ACC112 (cell line): ENCODE measurements around the gene ARHGEF6.
A peak's percentile ranks its signal among the peaks of the same experiment; 100 is the strongest.

ENCODE experiments used
- H2AFZ ChIP-seq: fragments of 200-600 bp; sonication (generic); one replicate; pipeline ENCODE4 v1.6.0; 2017; ENCODE audit warnings: antibody characterized with exemption, low read length; ENCODE audit not compliant: unreplicated experiment
- H3K27ac ChIP-seq: fragments of 200-600 bp; sonication (generic); 2 replicates; pipeline ENCODE4 v1.5.1; 2014; ENCODE audit warnings: low read depth, mild to moderate bottlenecking, antibody characterized with exemption, low read length, moderate library complexity
- H3K27me3 ChIP-seq: fragments of 200-600 bp; sonication (generic); 2 replicates; pipeline ENCODE4 v1.6.1; 2014; ENCODE audit warnings: mild to moderate bottlenecking, antibody characterized with exemption, low read length, moderate library complexity, mixed read lengths; ENCODE audit not compliant: insufficient read depth
- H3K36me3 ChIP-seq: fragments of 200-600 bp; sonication (generic); 2 replicates; pipeline ENCODE4 v1.6.1; 2016; ENCODE audit warnings: mild to moderate bottlenecking, antibody characterized with exemption, low read length, moderate library complexity, mixed read lengths; ENCODE audit not compliant: insufficient read depth
- H3K4me1 ChIP-seq: fragments of 200-600 bp; sonication (generic); one replicate; pipeline ENCODE4 v1.6.1; 2016; ENCODE audit warnings: low read length, mixed read lengths; ENCODE audit not compliant: insufficient read depth, unreplicated experiment, control insufficient read depth
- H3K4me3 ChIP-seq: fragments of 200-600 bp; sonication (generic); 2 replicates; pipeline ENCODE4 v1.5.1; 2014; ENCODE audit warnings: mild to moderate bottlenecking, low read depth, low read length
- H3K79me2 ChIP-seq: fragments of 200-600 bp; sonication (generic); one replicate; pipeline ENCODE4 v1.6.0; 2016; ENCODE audit warnings: low read length; ENCODE audit not compliant: control insufficient read depth, unreplicated experiment, insufficient read depth

ARHGEF6 gene

DNA sequence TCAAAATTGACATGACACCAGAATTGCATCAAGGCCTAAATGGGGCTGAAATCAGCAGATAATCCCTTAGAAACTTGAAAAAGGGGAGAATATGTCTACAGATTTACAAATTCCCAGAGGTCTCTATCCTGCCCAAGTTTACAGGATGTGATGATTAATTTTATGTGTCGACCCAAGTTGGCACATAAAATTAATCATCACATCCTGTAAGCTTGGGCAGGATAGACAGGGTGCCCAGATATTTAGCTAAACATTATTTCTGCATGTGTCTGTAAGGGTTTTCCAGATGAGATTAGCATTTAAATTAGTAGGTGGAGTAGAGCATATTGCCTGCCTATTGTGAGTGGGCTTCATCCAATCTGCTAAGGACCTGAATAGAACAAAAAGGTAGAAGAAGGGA lies 52.3 kb downstream of the ARHGEF6 start:
- Histone ChIP-seq H3K4me3 (no peak overlapping the region), H3K27me3 (no peaks in the 10 kb centered on the region), H3K27ac (no peak overlapping the region), H3K36me3 (no peaks in the 10 kb centered on the region), H2AFZ (no peak overlapping the region), H3K79me2 (no peaks in the 10 kb centered on the region), H3K4me1 (peaks cover 3% of the 10 kb centered on the region)

DNA sequence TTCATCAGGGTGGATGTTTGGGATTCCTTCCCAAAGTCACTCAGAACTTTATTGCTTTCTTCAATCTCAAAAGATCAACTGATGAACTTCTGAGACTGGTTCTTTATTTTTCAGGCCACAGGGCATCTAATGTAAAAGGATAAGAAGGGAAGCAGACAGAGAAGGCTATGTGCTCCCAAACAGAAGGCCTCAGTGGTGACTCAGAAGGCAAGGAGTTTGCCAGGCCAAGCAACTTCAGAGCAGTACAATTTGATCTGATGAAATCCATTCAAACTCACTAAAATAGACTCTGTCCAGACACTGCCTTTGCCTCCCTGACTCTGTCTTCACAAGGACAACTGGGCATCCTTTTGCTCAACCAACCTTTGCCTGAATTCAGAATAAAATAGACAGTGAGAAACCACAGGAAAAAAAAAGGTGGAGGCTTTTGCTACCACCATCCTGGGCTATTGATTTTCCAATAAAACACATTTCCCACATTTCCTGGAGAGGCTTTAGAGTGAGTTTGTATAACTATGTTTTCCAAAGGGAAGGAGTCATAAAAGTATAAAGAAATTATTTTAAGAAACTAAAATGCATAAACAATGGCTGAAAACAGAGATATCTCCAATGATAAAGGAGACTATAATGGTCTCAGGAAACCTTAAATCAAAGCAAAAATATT lies 55.2 kb downstream of the ARHGEF6 start:
- Histone ChIP-seq H3K4me1 (peaks cover 3% of the 10 kb centered on the region), H3K27ac (peak overlapping the region; percentile 32), H3K79me2 (no peaks in the 10 kb centered on the region), H2AFZ (peak overlapping the region; percentile 14), H3K4me3 (no peak overlapping the region), H3K36me3 (no peaks in the 10 kb centered on the region), H3K27me3 (no peaks in the 10 kb centered on the region)

DNA sequence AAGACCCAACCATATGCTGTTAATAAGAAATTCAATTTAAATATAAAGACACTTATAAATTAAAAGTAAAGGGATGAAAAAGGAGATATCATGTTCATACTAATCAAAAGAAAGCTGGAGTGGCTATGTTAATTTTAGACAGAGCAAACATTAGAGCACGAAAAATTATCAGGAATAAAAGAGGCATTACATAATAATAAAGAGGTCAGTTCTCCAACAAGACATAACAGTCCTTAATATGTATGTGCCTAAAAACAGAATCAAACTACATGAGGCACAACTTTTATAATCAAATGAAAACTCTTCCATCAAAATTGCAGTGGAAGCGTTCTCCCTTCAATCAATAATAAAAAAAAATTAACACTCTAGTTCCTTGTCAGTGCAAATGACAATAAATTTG lies 62.6 kb downstream of the ARHGEF6 start:
- no peaks in the 10 kb centered on the region for H3K27me3 ChIP-seq
- no peaks in the 10 kb centered on the region for H3K79me2 ChIP-seq
- H3K4me3 ChIP-seq: no peak overlapping the region
- no peaks in the 10 kb centered on the region for H3K36me3 ChIP-seq
- H3K27ac ChIP-seq: no peak overlapping the region
- H3K4me1 ChIP-seq: peaks cover 10% of the 10 kb centered on the region
- H2AFZ ChIP-seq: no peak overlapping the region

DNA sequence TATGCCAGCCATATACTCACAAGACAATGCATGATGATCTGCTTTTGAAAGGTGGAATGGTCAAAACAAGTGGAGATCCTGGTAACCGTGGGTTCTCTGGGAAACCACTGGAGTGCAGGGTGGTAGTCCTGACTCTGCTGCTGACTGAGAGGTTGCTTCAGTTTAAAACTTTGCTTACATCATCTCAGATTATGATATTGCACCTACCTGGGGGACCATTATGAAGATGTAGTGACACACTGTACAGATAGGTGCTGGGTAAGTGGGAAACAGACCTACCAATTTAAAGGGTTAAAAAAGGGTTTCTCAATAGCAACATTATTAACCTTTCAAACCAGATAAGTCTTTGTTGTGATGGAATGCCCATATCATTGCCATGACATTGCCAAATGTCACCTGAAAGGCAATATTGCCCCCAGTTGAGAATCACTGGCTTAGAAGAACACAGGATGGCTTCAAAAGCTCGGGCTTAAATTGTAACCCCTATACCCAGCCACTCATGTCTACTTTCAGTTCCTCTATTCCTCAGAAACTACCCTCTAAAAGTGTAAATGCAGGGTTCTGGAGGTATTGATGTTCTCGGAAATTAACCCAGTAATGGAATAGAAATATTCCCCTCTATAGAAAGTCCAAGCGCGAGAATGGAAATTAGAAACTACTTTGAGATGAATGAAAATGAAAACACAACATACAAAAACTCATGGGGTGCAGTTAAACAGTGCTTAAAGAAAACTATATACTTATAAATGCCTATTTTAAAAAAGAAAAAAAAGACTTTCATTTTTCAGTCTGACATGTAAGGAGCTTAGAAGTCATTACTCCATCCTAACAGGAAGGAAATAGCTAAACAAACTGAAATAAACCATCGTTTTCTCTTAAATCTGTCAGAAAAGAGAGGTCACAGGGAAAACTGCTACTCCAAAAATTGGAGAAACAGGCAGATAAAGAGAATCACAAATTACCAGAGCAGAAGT lies 65.8 kb downstream of the ARHGEF6 start:
- no peak overlapping the region for H2AFZ ChIP-seq
- no peak overlapping the region for H3K4me3 ChIP-seq
- peaks cover 19% of the 10 kb centered on the region for H3K4me1 ChIP-seq
- H3K79me2 ChIP-seq: no peaks in the 10 kb centered on the region
- H3K36me3 ChIP-seq: no peaks in the 10 kb centered on the region
- no peaks in the 10 kb centered on the region for H3K27me3 ChIP-seq
- H3K27ac ChIP-seq: no peak overlapping the region

DNA sequence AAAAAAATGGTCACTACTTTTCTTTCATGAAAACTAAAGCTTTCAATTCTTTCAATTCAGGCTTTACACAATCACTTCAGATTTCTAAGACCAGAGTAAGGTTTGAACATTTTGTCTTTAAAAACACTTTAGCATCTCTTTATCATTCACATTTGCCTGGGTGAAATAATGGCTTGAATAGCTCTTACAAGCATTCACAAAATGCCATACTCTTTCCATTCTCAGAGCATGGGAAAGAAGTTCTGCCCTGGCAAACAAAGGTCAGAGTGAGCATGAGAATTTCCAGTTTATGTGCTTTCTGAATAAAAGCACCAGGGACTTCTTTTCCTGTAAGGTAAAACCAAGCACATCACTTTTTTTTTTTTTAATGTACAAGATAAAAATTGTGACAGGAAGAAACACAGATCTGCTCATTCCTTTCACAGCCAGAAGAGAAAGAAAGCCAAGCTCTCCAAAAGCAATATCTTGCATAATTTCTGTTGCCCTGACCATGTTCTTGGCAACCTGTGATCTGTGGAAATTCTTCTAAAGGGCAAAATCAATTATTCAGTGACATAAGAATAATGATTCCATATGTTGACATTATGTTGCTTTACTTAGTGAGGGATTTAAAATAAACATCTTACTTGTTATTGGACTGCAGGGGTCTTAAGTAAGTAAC lies 68.0 kb downstream of the ARHGEF6 start:
- no peaks in the 10 kb centered on the region for H3K36me3 ChIP-seq
- H3K27me3 ChIP-seq: no peaks in the 10 kb centered on the region
- no peak overlapping the region for H3K4me3 ChIP-seq
- H3K4me1 ChIP-seq: peaks cover 19% of the 10 kb centered on the region
- no peaks in the 10 kb centered on the region for H3K79me2 ChIP-seq
- no peak overlapping the region for H2AFZ ChIP-seq
- no peak overlapping the region for H3K27ac ChIP-seq

DNA sequence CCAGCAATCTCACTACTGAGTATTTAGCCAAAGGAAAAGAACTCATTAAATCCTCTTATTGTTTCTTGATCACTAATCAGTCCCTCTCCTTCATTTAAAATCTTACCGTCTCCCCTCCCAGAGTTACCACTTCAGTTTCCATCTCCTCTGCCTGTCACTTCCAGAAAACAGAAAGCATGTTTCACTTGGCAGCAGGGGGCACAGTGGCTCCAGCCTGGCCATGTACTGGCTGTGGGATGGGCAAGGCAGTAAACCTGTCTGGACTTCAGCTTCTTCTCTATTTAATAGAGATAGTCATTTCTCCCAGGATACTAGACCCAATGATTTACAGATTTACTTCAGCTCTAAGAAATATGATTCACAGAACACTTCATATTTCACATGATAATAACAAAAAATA lies 69.6 kb downstream of the ARHGEF6 start:
- Histone ChIP-seq H3K79me2 (no peaks in the 10 kb centered on the region), H2AFZ (peak overlapping the region; percentile 22), H3K27ac (peak overlapping the region; percentile 93), H3K4me1 (peaks cover 13% of the 10 kb centered on the region), H3K27me3 (no peaks in the 10 kb centered on the region), H3K36me3 (no peaks in the 10 kb centered on the region), H3K4me3 (no peak overlapping the region; the same call in 1 of the 2 replicates)

DNA sequence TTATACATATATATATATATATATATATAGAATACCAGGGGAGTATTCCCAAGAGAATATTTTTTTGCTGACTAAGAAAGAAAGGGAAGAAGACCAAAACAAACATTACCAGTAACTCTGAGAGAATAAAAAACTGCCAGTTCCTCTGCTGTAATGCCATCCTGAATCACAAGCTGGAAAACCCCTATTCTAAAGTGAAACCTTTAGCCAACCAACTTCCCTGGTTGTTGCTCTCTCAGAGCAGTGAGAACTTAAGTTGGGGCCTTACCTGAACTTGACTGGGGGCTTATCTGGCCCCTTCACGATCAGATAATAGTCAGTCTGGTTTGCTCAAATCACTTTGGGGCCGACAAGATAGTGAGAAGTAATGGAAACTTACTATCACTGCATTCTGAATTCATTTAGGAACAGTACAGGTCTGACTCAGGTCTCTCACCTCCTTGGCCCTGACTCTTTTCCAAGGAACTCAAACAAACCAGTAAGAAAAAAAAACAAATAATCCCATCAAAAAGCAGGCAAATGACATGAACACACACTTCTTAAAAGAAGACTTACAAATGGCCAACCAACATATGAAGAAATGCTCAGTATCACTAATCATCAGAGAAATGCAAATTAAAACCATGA lies 70.3 kb downstream of the ARHGEF6 start:
- Histone ChIP-seq H3K4me3 (peak overlapping the region; percentile 60), H3K36me3 (no peaks in the 10 kb centered on the region), H2AFZ (peak overlapping the region; percentile 22), H3K27ac (peak overlapping the region; percentile 93), H3K4me1 (peaks cover 13% of the 10 kb centered on the region), H3K27me3 (no peaks in the 10 kb centered on the region), H3K79me2 (no peaks in the 10 kb centered on the region)

DNA sequence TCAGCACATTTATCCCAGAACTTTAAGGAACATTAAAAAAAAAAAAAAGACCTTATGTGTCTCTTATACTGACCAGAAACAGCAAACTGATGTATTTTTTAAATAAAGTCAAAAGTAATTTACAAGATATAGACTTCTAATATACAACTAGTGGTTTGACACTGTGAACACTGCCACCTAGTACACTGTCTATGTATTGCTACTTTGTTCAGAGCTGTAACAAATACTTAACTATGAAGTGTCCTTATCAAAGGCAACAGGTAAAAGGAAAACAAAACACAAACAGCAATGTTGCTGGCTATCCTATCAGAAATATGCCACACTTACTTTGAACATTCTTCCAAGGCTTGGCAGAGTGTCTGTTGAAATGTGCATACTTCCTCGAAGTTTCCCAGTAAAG lies 72.4 kb downstream of the ARHGEF6 start:
- Histone ChIP-seq H3K36me3 (no peaks in the 10 kb centered on the region), H3K4me1 (peaks cover 11% of the 10 kb centered on the region), H3K79me2 (no peaks in the 10 kb centered on the region)

DNA sequence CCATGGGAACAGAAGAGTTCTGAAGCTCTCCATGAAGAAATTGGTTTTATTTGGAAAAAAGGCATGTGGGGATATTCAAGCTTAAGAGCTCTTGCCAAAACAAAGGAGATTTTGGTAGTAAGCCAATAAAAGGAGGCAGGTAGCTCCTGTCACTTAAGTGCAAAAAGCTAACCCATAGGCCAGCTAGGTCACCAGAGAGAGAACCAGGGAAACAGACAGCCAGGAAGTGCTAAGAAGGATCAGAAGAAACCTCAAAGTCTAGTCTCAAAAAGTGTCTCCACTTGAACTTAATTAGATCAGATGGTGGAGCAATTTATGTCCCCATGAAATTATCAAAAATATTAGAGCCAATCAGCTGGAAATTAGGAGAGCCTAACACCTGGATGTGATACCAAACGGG lies 83.6 kb downstream of the ARHGEF6 start:
- no peak overlapping the region for H3K27ac ChIP-seq
- no peaks in the 10 kb centered on the region for H3K79me2 ChIP-seq
- no peak overlapping the region for H3K4me3 ChIP-seq
- no peaks in the 10 kb centered on the region for H3K27me3 ChIP-seq
- no peak overlapping the region for H2AFZ ChIP-seq
- no peaks in the 10 kb centered on the region for H3K4me1 ChIP-seq
- no peaks in the 10 kb centered on the region for H3K36me3 ChIP-seq

More for the DNA sequence above, 72.4 kb downstream of the ARHGEF6 start:
- Histone ChIP-seq H3K27ac (no peak overlapping the region), H3K27me3 (no peaks in the 10 kb centered on the region), H3K4me3 (no peak overlapping the region), H2AFZ (no peak overlapping the region)

DNA sequence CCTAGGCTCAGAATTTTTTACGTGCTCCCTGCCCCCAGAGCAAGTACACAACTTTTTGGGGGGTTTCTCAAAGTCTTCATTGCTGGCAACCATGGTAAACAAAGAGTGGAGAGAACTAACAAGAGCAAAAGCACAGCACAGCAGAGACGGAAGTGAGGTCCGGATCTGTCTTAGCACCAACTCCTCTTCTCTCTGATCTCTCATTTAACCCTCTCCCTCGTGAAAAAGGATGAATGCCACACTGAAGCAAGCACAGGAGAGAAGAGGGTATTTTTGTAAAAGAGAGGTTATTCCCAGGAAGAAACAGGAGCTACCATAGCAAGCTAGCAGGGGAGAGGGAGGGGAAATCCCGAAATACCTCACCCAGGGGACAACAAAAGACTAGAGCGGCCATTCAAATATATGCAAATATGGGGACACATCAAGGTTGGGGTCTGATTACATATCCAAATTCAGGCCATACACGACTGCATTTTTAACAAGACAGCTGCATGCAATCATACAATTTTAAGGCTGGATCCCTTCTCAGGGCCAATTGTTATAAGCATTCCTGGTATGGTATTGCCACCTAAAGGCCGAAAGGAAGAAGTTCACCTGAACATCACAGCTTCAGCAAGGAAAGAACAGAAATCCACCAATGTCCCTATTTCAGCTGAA lies 86.2 kb downstream of the ARHGEF6 start:
- no peaks in the 10 kb centered on the region for H3K27me3 ChIP-seq
- H3K36me3 ChIP-seq: no peaks in the 10 kb centered on the region
- peaks cover 8% of the 10 kb centered on the region for H3K4me1 ChIP-seq
- H3K4me3 ChIP-seq: no peak overlapping the region
- no peak overlapping the region for H3K27ac ChIP-seq
- H2AFZ ChIP-seq: no peak overlapping the region
- H3K79me2 ChIP-seq: no peaks in the 10 kb centered on the region
